Measurements from ENCODE around the gene LIMS2.

Gene LIMS2

GRCh38 chr2:127658641-127659407 lies 16.5 kb downstream of the LIMS2 start:
- DNase-seq, result peak in 1 of 4 experiments; percentile 1

GRCh38 chr2:127658146-127658545 lies 17.2 kb downstream of the LIMS2 start:
- no peak for DNase-seq

GRCh38 chr2:127657232-127657595 lies 18.1 kb downstream of the LIMS2 start:
- no peak for DNase-seq

GRCh38 chr2:127656569-127657231 lies 18.6 kb downstream of the LIMS2 start:
- no peak for DNase-seq

GRCh38 chr2:127655209-127656073 lies 19.9 kb downstream of the LIMS2 start:
- DNase-seq, result no peak

- DNase-seq, result no peak
Observed at GRCh38 chr2:127654838-127655175, 20.5 kb downstream of the LIMS2 start.

GRCh38 chr2:127654084-127654837 lies 21.1 kb downstream of the LIMS2 start:
- no peak for DNase-seq

- no peak for DNase-seq
Observed at GRCh38 chr2:127653421-127654083, 21.8 kb downstream of the LIMS2 start.

GRCh38 chr2:127652786-127653357 lies 22.5 kb downstream of the LIMS2 start:
- no peak for DNase-seq

- DNase-seq, result peak in 1 of 4 experiments; percentile 16
Observed at GRCh38 chr2:127651971-127652550, 23.3 kb downstream of the LIMS2 start.

GRCh38 chr2:127651381-127651809 lies 23.9 kb downstream of the LIMS2 start:
- DNase-seq, result no peak

GRCh38 chr2:127650785-127651380 lies 24.4 kb downstream of the LIMS2 start:
- no peak for DNase-seq

GRCh38 chr2:127650041-127650784 lies 25.1 kb downstream of the LIMS2 start:
- no peak for DNase-seq

- DNase-seq, result peak; percentile 91 to 96 (median 94)
Observed at GRCh38 chr2:127649684-127650040, 25.7 kb downstream of the LIMS2 start.

GRCh38 chr2:127649100-127649611 lies 26.2 kb downstream of the LIMS2 start:
- DNase-seq, result no peak

GRCh38 chr2:127648321-127648720 lies 27.0 kb downstream of the LIMS2 start:
- DNase-seq, result no peak

- DNase-seq, result peak in 1 of 4 experiments; percentile 27
Observed at GRCh38 chr2:127647242-127648190, 27.8 kb downstream of the LIMS2 start.

- peak in 1 of 4 experiments; percentile 34 for DNase-seq
Observed at GRCh38 chr2:127646487-127647241, 28.7 kb downstream of the LIMS2 start.
